PC-3 (cell line): Measurements from ENCODE around the gene SMYD3. TPM values are rescaled to one million over a fixed set of nuclear protein-coding genes. Genes with fewer than 3 reads are reported as not detected.

Source experiments
- ATAC-seq: fragments of 200-7000 bp; cut with Tn5 transposase; 2 replicates; pipeline ENCODE4 v1.9.1; 2020; ENCODE audit warnings: mild to moderate bottlenecking, moderate library complexity
- BruUV-seq: library from RNA; stranded (reverse); fragments of 400-500 nt; replicated peaks from 2 replicates; lab custom pipeline; 2021; lab: Mats Ljungman, UMichigan
- CTCF ChIA-PET: fragments of 300-600 bp; sonication (Branson Sonifier 250); formaldehyde crosslinking; loops from one replicate; lab custom pipeline; 2022; ENCODE audit warnings: antibody characterized with exemption; lab: Charles Lee
- POLR2A ChIA-PET: fragments of 300-600 bp; sonication (Branson Sonifier 250); formaldehyde crosslinking; loops from one replicate; lab custom pipeline; 2022; ENCODE audit warnings: antibody characterized with exemption; ENCODE audit not compliant: unreplicated experiment; lab: Charles Lee
- DNase-seq: peaks from one replicate; pipeline ENCODE4 v3.0.0-alpha.2; 2015
- H2AFZ ChIP-seq: fragments of 300-600 bp; sonication (generic); 2 replicates; pipeline ENCODE4 v1.6.0; 2016; ENCODE audit warnings: antibody characterized with exemption, low read length
- H3F3A ChIP-seq: fragments of 300-600 bp; sonication (generic); one replicate; pipeline ENCODE4 v1.6.0; 2017; ENCODE audit warnings: antibody characterized with exemption, low read length, control low read depth, mild to moderate bottlenecking; ENCODE audit not compliant: unreplicated experiment
- H3K27ac ChIP-seq: fragments of 300-600 bp; sonication (generic); 2 replicates; pipeline ENCODE4 v1.5.1; 2016; ENCODE audit warnings: mild to moderate bottlenecking, low read length
- H3K27me3 ChIP-seq: fragments of 300-600 bp; sonication (generic); 2 replicates; pipeline ENCODE4 v1.6.1; 2016; ENCODE audit warnings: low read length, mixed read lengths
- H3K36me3 ChIP-seq: fragments of 300-600 bp; sonication (generic); 2 replicates; pipeline ENCODE4 v1.6.1; 2016; ENCODE audit warnings: low read depth, mixed run types, low read length, mixed read lengths
- H3K4me1 ChIP-seq: fragments of 300-600 bp; sonication (generic); 2 replicates; pipeline ENCODE4 v1.5.1; 2016; ENCODE audit warnings: low read length; ENCODE audit not compliant: insufficient read depth
- H3K4me2 ChIP-seq: fragments of 300-600 bp; sonication (generic); 2 replicates; pipeline ENCODE4 v1.6.0; 2016; ENCODE audit warnings: low read length
- H3K4me3 ChIP-seq: fragments of 300-600 bp; sonication (generic); 2 replicates; pipeline ENCODE4 v1.5.1; 2016; ENCODE audit warnings: mild to moderate bottlenecking, low read length, mixed read lengths
- H3K79me2 ChIP-seq: fragments of 300-600 bp; sonication (generic); 2 replicates; pipeline ENCODE4 v1.6.1; 2017; ENCODE audit warnings: low read length, mixed read lengths
- H3K9ac ChIP-seq: fragments of 300-600 bp; sonication (generic); 2 replicates; pipeline ENCODE4 v1.6.0; 2016; ENCODE audit warnings: mild to moderate bottlenecking, low read length
- H3K9me2 ChIP-seq: fragments of 300-600 bp; sonication (generic); replicated peaks from 2 replicates; pipeline ENCODE4 v1.6.1; 2016; ENCODE audit warnings: mixed run types, low read length, mixed read lengths
- H3K9me3 ChIP-seq: fragments of 300-600 bp; sonication (generic); 2 replicates; pipeline ENCODE4 v1.6.1; 2016; ENCODE audit warnings: low read length, mixed read lengths
- H4K20me1 ChIP-seq: fragments of 300-600 bp; sonication (generic); 2 replicates; pipeline ENCODE4 v1.6.1; 2016; ENCODE audit warnings: low read length, mixed read lengths
- CTCF ChIP-seq: fragments of 300-600 bp; sonication (generic); conservative IDR thresholded peaks from 2 replicates; pipeline ENCODE4 v1.5.1; 2017; ENCODE audit warnings: antibody characterized with exemption, low read depth, mild to moderate bottlenecking, low read length
- EZH2 ChIP-seq: fragments of 300-600 bp; sonication (generic); IDR thresholded peaks from one replicate; pipeline ENCODE4 v1.6.1; 2017; ENCODE audit warnings: antibody characterized with exemption, mild to moderate bottlenecking, low read length; ENCODE audit not compliant: unreplicated experiment
- EZH2phosphoT487 ChIP-seq: fragments of 300-600 bp; sonication (generic); IDR thresholded peaks from 2 replicates; pipeline ENCODE4 v1.6.1; 2018; ENCODE audit warnings: mild to moderate bottlenecking, antibody characterized with exemption, low read length, borderline replicate concordance
- intact Hi-C: fragments of 100-400 bp; cut with micrococcal nuclease; formaldehyde crosslinking; loops from 2 replicates; pipeline ENCODE4 v1.9.0; 2023
- total RNA-seq: library from RNA; depleted of rRNA; stranded (reverse); fragments of >200 nt; gene quantifications from 2 replicates; pipeline ENCODE4 v1.2.3, GENCODE V29; 2014

SMYD3 gene
- total RNA-seq, 1 experiment from 2014 or later, result 33.0 TPM

DNA sequence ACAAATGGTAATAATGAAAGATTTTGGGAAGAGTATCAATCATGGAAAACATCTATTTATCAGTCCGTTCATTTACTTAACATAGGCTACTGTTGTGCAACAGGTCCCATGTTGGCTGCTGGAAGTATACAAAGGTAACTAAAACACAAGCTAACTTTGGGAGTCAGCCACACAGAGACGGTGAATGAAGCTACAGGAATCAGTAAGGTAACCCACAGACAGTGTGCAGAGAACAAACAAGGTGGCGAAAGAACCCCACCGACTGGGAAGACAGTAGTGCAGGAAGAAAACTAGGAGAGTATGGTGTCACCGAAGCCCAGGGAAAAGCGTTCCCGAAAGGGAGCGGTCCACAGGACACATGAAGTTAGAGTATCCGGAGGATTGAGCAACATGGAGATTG is 342.3 kb downstream of the SMYD3 start:
- H3K9me3 ChIP-seq, result no peaks in the 10 kb centered on the region
- H3K27me3 ChIP-seq, result no peaks in the 10 kb centered on the region
- no peaks in the 10 kb centered on the region for H3K9me2 ChIP-seq
- CTCF ChIA-PET, result no interaction called here
- intact Hi-C loops, result no loop called here
- H2AFZ ChIP-seq, result no peak overlapping the region
- no peak for ATAC-seq
- no peak overlapping the region for H3K4me2 ChIP-seq
- H3K27ac ChIP-seq, result no peak overlapping the region
- H3K36me3 ChIP-seq, result no peaks in the 10 kb centered on the region
- H3K79me2 ChIP-seq, result no peaks in the 10 kb centered on the region
- no TSS peak for BruUV-seq
- H3F3A ChIP-seq, result no peaks in the 10 kb centered on the region
- no peak for TF ChIP-seq EZH2
- POLR2A ChIA-PET, result no interaction called here
- no peak overlapping the region for H3K9ac ChIP-seq
- no peak overlapping the region for H3K4me3 ChIP-seq
- no peak for DNase-seq
- H4K20me1 ChIP-seq, result no peaks in the 10 kb centered on the region
- peaks cover 26% of the 10 kb centered on the region for H3K4me1 ChIP-seq

DNA sequence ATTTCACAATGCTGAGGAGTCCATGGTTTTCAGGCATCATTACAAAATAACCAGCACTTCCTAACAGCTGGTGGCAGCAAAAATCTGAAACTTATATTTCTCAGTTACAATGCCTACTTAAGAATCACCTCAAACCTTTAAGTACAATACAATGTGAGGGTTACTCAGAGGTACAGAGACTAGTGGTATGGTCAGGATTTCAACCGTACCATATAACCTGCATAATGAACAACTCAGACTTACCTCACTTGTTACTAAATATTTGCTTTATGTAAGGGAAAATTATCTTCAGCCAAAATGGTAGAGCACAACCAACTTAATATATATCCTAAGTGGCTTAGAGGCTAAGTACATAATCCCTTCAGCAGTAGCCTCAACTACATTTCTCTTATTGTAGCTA is 344.5 kb downstream of the SMYD3 start:
- Histone ChIP-seq H3K4me1 (peaks cover 29% of the 10 kb centered on the region), H3K4me3 (no peak overlapping the region), H3K4me2 (0 out of 2 replicates have a peak overlapping the region, but pooled peaks have one; percentile 10), H3K9me2 (no peaks in the 10 kb centered on the region), H2AFZ (no peak overlapping the region), H3K9ac (no peak overlapping the region), H3K9me3 (no peaks in the 10 kb centered on the region), H3F3A (no peaks in the 10 kb centered on the region), H3K27ac (peak overlapping the region; percentile 39), H3K27me3 (no peaks in the 10 kb centered on the region), H3K79me2 (no peaks in the 10 kb centered on the region), H4K20me1 (no peaks in the 10 kb centered on the region), H3K36me3 (no peaks in the 10 kb centered on the region)
- intact Hi-C loops, result no loop called here
- CTCF ChIA-PET, result interaction anchor here (0.5 kb wide), 1 partner anchor 120 kb away, joined by 5 read pairs; no protein-coding TSS in a partner anchor
- ATAC-seq (peak; percentile 75), DNase-seq (peak; percentile 73)
- no TSS peak for BruUV-seq
- POLR2A ChIA-PET, result no interaction called here
- TF ChIP-seq CTCF, result no peak; the same call in 1 of the 2 replicates
- no peak for TF ChIP-seq EZH2phosphoT487
- TF ChIP-seq EZH2, result no peak

GRCh38 chr1:246161626-246162025 is 345.5 kb downstream of the SMYD3 start:
- Histone ChIP-seq H2AFZ (no peak overlapping the region), H3K27ac (peak overlapping the region; percentile 39), H3K9me2 (no peaks in the 10 kb centered on the region), H3K4me3 (no peak overlapping the region), H3K27me3 (no peaks in the 10 kb centered on the region), H4K20me1 (no peaks in the 10 kb centered on the region), H3K9me3 (no peaks in the 10 kb centered on the region), H3K79me2 (no peaks in the 10 kb centered on the region), H3K4me2 (0 out of 2 replicates have a peak overlapping the region, but pooled peaks have one; percentile 10), H3K9ac (no peak overlapping the region), H3K36me3 (no peaks in the 10 kb centered on the region), H3F3A (no peaks in the 10 kb centered on the region), H3K4me1 (peaks cover 38% of the 10 kb centered on the region)
- POLR2A ChIA-PET, result interaction anchor here (0.6 kb wide), 1 partner anchor 154 kb away, joined by 3 read pairs; no protein-coding TSS in a partner anchor
- ATAC-seq (peak; percentile 46), DNase-seq (peak; percentile 85)
- CTCF ChIA-PET, result interaction anchor here (0.6 kb wide), 1 partner anchor 87 kb away, joined by 3 read pairs; no protein-coding TSS in a partner anchor
- BruUV-seq, result no TSS peak
- TF ChIP-seq CTCF (no peak), EZH2phosphoT487 (no peak), EZH2 (no peak)
- intact Hi-C loops, result no loop called here
